Astrocyte (in vitro differentiated cells and primary cell): ENCODE data around the gene TOM1L2. TPM values are rescaled to one million over a fixed set of nuclear protein-coding genes. Genes with fewer than 3 reads are reported as not detected.

ENCODE experiments used
- DNase-seq: peaks from one replicate; pipeline ENCODE4 v3.0.0-alpha.2; 2010; ENCODE audit warnings: low read depth
- FAIRE-seq: peaks from 2 replicates; lab custom pipeline; 2011; peaks lifted over from hg19 to GRCh38; lab: Jason Lieb, UNC
- H2AFZ ChIP-seq: 2 replicates; pipeline ENCODE4 v1.6.0; 2012; ENCODE audit warnings: low read depth, low read length, inconsistent platforms
- H3K27ac ChIP-seq: 2 replicates; pipeline ENCODE4 v1.5.1; 2011; ENCODE audit warnings: low read depth, low read length, inconsistent platforms
- H3K27me3 ChIP-seq: 2 replicates; pipeline ENCODE4 v1.6.0; 2011; ENCODE audit warnings: low read length, inconsistent platforms; ENCODE audit not compliant: insufficient read depth
- H3K36me3 ChIP-seq: 2 replicates; pipeline ENCODE4 v1.5.1; 2011; ENCODE audit warnings: low read length, inconsistent platforms; ENCODE audit not compliant: insufficient read depth
- H3K4me1 ChIP-seq: 2 replicates; pipeline ENCODE4 v1.5.1; 2011; ENCODE audit warnings: low read length, inconsistent platforms; ENCODE audit not compliant: insufficient read depth
- H3K4me2 ChIP-seq: 2 replicates; pipeline ENCODE4 v1.6.0; 2012; ENCODE audit warnings: low read length, inconsistent platforms
- H3K4me3 ChIP-seq: 2 replicates; pipeline ENCODE4 v1.5.1; 2011; ENCODE audit warnings: low read depth, mild to moderate bottlenecking, low read length, inconsistent platforms; ENCODE audit not compliant: insufficient read depth
- H3K79me2 ChIP-seq: 2 replicates; pipeline ENCODE4 v1.6.0; 2012; ENCODE audit warnings: mild to moderate bottlenecking, low read length, inconsistent platforms; ENCODE audit not compliant: insufficient read depth
- H3K9ac ChIP-seq: 2 replicates; pipeline ENCODE4 v1.6.0; 2012; ENCODE audit warnings: mild to moderate bottlenecking, low read length, inconsistent platforms
- H3K9me3 ChIP-seq: 2 replicates; pipeline ENCODE4 v1.5.1; 2012; ENCODE audit warnings: low read depth, mild to moderate bottlenecking, low read length, inconsistent platforms; ENCODE audit not compliant: insufficient read depth
- H4K20me1 ChIP-seq: 2 replicates; pipeline ENCODE4 v1.6.0; 2012; ENCODE audit warnings: low read length, inconsistent platforms; ENCODE audit not compliant: insufficient read depth
- H3K27ac Mint-ChIP-seq: one replicate; pipeline ENCODE4 v1.8.0; 2021; ENCODE audit warnings: mild to moderate bottlenecking, mixed read lengths; ENCODE audit not compliant: unreplicated experiment
- H3K27me3 Mint-ChIP-seq: one replicate; pipeline ENCODE4 v1.8.0; 2021; ENCODE audit warnings: low read depth, mixed read lengths; ENCODE audit not compliant: unreplicated experiment
- H3K36me3 Mint-ChIP-seq: one replicate; pipeline ENCODE4 v1.8.0; 2021; ENCODE audit warnings: low read depth, mixed read lengths; ENCODE audit not compliant: unreplicated experiment
- H3K4me1 Mint-ChIP-seq: one replicate; pipeline ENCODE4 v1.8.0; 2021; ENCODE audit warnings: low read depth, mixed read lengths; ENCODE audit not compliant: unreplicated experiment
- H3K4me3 Mint-ChIP-seq: one replicate; pipeline ENCODE4 v1.8.0; 2021; ENCODE audit warnings: mild to moderate bottlenecking, moderate library complexity, mixed read lengths; ENCODE audit not compliant: unreplicated experiment
- H3K9me3 Mint-ChIP-seq: one replicate; pipeline ENCODE4 v1.8.0; 2021; ENCODE audit warnings: mild to moderate bottlenecking, mixed read lengths; ENCODE audit not compliant: unreplicated experiment
- CTCF ChIP-seq: IDR thresholded peaks from 2 replicates; pipeline ENCODE4 v1.5.1; 2011; ENCODE audit warnings: low read depth, mild to moderate bottlenecking, inconsistent platforms, low read length, moderate library complexity; ENCODE audit not compliant: insufficient read depth
- EZH2 ChIP-seq: IDR thresholded peaks from 2 replicates; pipeline ENCODE4 v1.6.1; 2012; ENCODE audit warnings: mild to moderate bottlenecking, low read length, inconsistent platforms; ENCODE audit not compliant: insufficient read depth
- total RNA-seq: library from RNA; stranded (reverse); gene quantifications from 2 replicates; pipeline ENCODE4 v1.2.1, GENCODE V29; 2021

Gene TOM1L2
- total RNA-seq, 1 donor from 2014 or later: 54.4 TPM

- H3K4me3 ChIP-seq: no peak overlapping the region
- TF ChIP-seq CTCF (no peak), EZH2 (no peak)
- H3K4me1 Mint-ChIP-seq: peaks cover 11% of the 10 kb centered on the region
- H3K4me3 Mint-ChIP-seq: no peak overlapping the region
- no peak overlapping the region for H3K9ac ChIP-seq
- no peaks in the 10 kb centered on the region for H3K27me3 Mint-ChIP-seq
- H4K20me1 ChIP-seq: no peaks in the 10 kb centered on the region
- DNase-seq: no peak
- H3K4me2 ChIP-seq: no peak overlapping the region
- no peaks in the 10 kb centered on the region for H3K9me3 ChIP-seq
- no peak overlapping the region for H3K27ac Mint-ChIP-seq
- peaks cover 18% of the 10 kb centered on the region for H3K4me1 ChIP-seq
- H3K27ac ChIP-seq: no peak overlapping the region
- no peaks in the 10 kb centered on the region for H3K79me2 ChIP-seq
- H3K9me3 Mint-ChIP-seq: no peaks in the 10 kb centered on the region
- no peak overlapping the region for H2AFZ ChIP-seq
- FAIRE-seq: no peak
- no peaks in the 10 kb centered on the region for H3K36me3 ChIP-seq
- peaks cover 17% of the 10 kb centered on the region for H3K36me3 Mint-ChIP-seq
- no peaks in the 10 kb centered on the region for H3K27me3 ChIP-seq
These were observed 67.8 kb downstream of the TOM1L2 start for GRCh38 chr17:17904166-17905035.

GRCh38 chr17:17902877-17903276 lies 69.3 kb downstream of the TOM1L2 start:
- Mint-ChIP-seq H3K9me3 (no peaks in the 10 kb centered on the region), H3K36me3 (peaks cover 21% of the 10 kb centered on the region), H3K27me3 (no peaks in the 10 kb centered on the region), H3K4me1 (peaks cover 11% of the 10 kb centered on the region), H3K27ac (no peak overlapping the region), H3K4me3 (no peak overlapping the region)
- no peak overlapping the region for H2AFZ ChIP-seq
- no peaks in the 10 kb centered on the region for H3K9me3 ChIP-seq
- no peaks in the 10 kb centered on the region for H3K36me3 ChIP-seq
- H3K27ac ChIP-seq: no peak overlapping the region
- H4K20me1 ChIP-seq: no peaks in the 10 kb centered on the region
- no peak for FAIRE-seq
- TF ChIP-seq EZH2: no peak
- no peak overlapping the region for H3K9ac ChIP-seq
- H3K27me3 ChIP-seq: no peaks in the 10 kb centered on the region
- H3K4me3 ChIP-seq: no peak overlapping the region
- no peak overlapping the region for H3K4me2 ChIP-seq
- DNase-seq: no peak
- H3K79me2 ChIP-seq: no peaks in the 10 kb centered on the region
- peaks cover 18% of the 10 kb centered on the region for H3K4me1 ChIP-seq

GRCh38 chr17:17902376-17902775 lies 69.8 kb downstream of the TOM1L2 start:
- Histone ChIP-seq H3K4me3 (no peak overlapping the region), H3K4me2 (no peak overlapping the region), H3K27ac (no peak overlapping the region), H3K9ac (no peak overlapping the region), H2AFZ (no peak overlapping the region), H4K20me1 (no peaks in the 10 kb centered on the region), H3K27me3 (no peaks in the 10 kb centered on the region), H3K36me3 (no peaks in the 10 kb centered on the region), H3K4me1 (peaks cover 18% of the 10 kb centered on the region), H3K9me3 (no peaks in the 10 kb centered on the region), H3K79me2 (no peaks in the 10 kb centered on the region)
- H3K36me3 Mint-ChIP-seq: peaks cover 25% of the 10 kb centered on the region
- no peaks in the 10 kb centered on the region for H3K27me3 Mint-ChIP-seq
- no peaks in the 10 kb centered on the region for H3K9me3 Mint-ChIP-seq
- TF ChIP-seq EZH2 (no peak), CTCF (no peak)
- H3K27ac Mint-ChIP-seq: no peak overlapping the region
- peaks cover 11% of the 10 kb centered on the region for H3K4me1 Mint-ChIP-seq
- no peak for DNase-seq
- no peak overlapping the region for H3K4me3 Mint-ChIP-seq
- no peak for FAIRE-seq
